Raji (cell line): ENCODE results near the gene FAM120A.

Experiments used
- POLR2A ChIP-seq: IDR thresholded peaks from 2 replicates; pipeline ENCODE4 v1.6.1; 2011; ENCODE audit warnings: low read depth, low read length, control low read depth; ENCODE audit not compliant: insufficient read depth

Gene FAM120A

DNA sequence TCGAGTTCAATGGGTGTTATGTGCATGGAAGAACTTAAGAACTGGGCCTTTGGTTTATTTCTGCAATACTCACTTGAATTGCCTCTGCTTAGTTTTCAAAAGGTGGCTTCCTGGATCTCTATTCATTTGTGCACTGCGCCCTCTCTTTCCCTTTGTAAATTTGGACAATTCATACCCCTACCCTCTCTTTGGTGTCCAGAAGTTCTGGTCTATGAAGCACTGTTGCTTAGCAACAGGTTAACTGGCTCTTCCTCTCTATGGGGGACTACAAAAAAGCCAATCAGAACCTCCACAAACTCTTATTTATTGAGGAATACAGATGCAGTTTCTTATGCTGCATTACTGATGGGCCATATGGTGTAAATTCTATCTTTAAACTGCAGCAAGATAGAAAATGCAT lies 13.5 kb upstream of the FAM120A start:
- no peak for TF ChIP-seq POLR2A

DNA sequence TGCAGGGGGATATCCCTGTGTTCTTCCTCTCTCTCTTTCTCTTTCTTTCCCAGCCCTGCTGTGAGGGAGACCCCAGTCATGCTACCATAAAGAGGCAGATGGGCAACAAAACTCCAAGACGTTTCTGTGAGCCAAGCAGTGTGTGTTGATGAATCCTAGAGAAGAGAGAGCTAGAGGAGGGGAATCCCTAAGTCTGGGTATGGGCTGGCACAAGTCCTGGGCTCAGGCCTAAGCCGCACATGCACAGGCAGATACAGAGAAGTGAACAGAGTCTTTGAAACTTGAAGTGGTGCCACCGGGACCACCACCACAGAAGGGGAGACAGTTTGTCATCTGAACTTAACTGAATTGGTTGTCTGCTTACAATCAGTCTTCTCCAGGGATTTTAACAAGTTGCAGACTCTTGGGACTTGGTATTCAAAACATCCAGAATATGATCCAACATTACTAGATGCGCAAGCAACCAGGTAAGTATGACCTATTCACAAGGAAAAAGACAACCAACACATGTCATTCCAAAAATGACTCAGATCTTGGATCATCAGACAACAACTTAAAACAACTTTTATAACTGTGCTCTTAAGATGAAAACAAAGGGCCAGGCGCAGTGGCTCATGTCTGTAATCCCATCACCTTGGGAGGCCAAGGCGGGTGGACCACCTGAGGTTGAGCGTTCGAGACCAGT lies 10.4 kb upstream of the FAM120A start:
- no peak for TF ChIP-seq POLR2A

DNA sequence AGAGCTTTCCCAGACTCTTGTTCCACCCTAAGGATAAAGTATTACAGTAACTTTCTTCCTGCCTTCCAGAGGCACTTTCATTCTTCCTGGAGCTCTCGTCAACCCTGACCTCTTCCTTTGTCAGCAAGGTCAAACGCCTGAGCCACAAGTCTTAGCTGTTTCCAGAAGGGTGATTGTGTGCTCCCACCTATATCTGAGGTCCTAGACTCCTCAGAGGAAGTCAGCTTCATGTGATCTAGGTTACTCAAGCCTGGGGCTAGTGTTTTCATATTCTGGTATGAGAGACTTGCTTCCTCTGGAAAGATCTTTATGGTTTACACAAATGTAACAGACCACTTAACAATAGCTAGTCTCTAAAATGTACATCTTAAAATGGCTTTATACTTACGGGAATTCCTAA lies 5.4 kb upstream of the FAM120A start:
- no peak for TF ChIP-seq POLR2A

DNA sequence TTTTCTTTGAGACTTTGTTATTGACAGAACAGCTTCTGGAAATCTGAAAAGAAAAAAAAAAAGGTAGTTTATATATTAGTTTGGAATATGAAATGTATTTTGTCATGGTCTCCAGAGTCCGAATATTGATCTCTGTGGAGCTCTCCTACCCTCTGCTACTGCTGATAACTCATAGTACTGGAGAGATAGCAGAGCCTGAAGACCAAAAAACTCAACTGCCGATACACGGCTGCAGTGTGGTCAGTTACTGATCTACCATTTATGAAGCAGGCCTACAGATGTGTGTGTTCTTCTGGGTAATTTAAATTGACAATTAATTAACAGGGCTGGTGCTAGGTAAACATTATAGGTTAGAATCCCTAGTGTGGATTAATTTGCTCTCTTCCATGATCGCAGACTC lies 3.8 kb upstream of the FAM120A start:
- no peak for TF ChIP-seq POLR2A

DNA sequence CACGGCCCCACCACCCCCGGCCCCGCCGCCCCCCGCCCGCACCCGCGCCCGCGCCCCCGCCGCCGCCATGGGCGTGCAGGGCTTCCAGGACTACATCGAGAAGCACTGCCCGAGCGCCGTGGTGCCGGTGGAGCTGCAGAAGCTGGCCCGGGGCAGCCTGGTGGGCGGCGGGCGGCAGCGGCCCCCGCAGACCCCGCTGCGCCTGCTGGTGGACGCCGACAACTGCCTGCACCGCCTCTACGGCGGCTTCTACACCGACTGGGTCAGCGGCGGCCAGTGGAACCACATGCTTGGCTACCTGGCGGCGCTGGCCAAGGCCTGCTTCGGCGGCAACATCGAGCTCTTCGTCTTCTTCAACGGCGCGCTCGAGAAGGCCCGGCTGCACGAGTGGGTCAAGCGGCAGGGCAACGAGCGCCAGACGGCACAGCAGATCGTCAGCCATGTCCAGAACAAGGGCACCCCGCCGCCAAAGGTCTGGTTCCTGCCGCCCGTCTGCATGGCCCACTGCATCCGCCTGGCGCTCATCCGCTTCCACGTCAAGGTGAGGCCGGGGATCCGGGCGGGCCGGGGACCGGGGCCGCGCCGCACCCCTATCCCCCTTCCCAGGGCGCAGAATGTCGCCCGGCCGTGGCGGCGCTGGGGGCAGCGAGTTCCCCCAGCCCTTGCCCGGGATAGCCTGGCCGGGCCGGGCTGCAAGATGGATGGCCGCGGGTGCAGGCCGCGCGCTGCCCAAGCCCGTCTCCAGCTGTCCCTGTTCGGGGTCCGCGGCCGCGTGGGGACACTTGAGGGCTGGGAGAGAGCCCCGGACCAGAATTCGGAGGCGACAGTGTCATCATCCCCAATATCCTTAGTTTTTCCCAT lies 594 bp downstream of the FAM120A start:
- peak; percentile 63 for TF ChIP-seq POLR2A

DNA sequence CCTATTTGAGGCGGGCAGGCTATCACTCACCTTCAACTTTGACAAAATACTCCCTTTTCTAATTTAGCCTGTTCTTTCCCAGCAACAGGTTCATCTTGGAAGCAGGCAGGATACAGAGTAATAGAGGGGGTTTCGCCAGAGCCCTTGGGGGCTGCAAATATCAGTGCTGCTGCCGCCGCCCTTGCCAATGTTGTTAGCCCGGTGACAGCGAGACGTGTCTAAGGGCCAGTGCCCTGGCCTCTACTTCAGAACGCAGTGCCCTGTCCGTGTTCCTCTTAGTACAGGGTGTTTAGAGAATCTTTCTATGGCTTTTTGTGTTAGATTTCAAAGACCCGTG lies 1.2 kb downstream of the FAM120A start:
- no peak for TF ChIP-seq POLR2A

DNA sequence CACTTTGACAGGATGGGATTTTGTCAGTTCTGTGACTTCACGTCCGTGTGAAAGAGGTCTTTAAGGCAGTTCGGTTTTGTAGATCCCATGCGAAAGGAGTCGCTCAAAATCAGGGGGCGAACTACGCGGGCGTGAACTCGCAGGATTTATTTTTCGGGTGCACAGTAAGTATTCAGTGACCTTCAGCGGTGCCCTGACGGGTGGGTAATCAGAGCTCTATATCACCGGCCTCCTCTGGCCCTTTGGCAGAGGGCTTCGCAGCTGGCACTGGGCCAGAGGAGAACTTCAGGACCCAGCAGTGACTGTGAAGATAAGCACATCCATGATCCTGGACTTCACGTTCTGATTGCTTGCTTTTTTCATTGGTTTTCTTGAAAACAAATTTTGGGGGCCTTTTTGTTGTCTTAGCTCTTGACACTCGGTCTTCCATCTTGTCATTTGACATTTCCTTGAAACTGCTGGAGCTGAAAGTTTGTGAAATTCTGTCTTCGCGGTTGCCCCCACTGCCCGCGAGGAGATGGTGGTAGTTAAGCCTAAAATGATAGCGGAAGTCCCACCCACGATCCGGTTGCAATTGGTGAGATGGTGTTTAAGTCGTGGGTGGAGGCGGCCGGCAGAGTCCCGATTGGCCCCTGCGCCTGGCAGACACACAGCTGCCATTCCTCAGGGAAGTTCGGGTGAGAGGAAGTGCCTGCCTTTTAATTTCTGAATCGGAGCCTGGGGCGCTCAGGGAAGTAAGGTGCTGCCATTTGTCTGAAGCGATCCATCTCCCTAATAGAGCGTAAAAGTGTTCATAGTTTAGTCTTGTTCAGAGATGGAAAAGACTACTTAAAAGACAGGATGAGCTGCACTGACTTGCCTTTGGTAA lies 1.8 kb downstream of the FAM120A start, which contains the start of gene FAM120AOS:
Gene FAM120AOS, minus strand, starts transcription at position 535 of the 868 bp plus-strand sequence. CDS start 872 bp downstream, outside the sequence.
- peak; percentile 63 for TF ChIP-seq POLR2A

DNA sequence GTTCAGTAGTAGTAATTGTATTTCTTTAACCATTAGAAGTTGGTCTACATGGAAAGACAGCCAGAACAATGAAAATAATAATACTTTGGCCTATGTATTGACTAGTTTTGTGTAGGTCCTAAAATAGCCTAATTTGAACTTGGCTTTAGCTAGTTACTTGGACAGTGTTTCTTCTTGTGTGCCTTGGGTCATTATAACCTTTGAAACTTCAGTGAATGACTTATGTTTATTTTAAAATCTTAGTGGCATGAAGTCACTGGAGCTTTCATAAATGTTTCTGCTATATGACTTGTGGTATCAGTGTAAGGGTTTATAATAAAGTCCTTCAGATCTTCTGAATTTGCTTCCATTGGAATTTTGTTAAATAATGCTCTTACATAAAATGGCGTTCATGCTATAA lies 4.5 kb downstream of the FAM120A start:
- TF ChIP-seq POLR2A: no peak

DNA sequence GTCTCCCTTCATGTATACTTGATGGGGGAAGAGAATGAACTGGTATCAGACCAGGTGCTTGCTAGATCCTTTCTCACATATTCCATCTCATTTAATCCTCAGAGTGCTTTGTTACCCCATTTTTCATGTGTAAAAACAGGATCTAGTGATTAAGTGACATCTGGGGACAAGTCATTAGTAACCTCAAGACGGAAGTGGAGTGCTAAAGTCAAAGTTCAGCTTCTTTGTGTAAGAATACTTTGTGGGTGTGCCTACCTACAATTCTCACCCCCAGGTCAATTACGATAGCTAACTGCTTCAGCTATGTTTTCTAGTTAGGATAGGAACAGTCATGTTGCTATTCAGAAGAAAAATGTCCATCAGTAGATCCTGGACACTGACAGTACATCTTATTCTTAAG lies 5.0 kb downstream of the FAM120A start:
- no peak for TF ChIP-seq POLR2A

DNA sequence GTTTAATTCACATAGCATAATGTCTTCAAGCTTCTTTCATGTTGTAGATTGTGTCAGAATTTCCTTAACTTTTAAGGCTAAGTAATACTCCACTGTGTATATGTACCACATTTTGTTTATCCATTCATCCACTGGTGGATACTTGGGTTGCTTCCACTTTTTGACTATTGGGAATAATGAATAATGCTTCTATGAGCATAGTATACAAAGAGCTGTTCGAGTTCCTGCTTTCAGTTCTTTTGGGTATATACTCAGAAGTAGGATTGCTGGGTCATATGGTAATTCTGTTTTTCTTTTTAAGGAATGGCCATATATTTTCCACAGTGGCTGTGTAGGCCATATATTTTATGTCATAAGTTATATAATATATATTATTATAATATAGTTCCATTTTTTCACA lies 5.5 kb downstream of the FAM120A start:
- no peak for TF ChIP-seq POLR2A

DNA sequence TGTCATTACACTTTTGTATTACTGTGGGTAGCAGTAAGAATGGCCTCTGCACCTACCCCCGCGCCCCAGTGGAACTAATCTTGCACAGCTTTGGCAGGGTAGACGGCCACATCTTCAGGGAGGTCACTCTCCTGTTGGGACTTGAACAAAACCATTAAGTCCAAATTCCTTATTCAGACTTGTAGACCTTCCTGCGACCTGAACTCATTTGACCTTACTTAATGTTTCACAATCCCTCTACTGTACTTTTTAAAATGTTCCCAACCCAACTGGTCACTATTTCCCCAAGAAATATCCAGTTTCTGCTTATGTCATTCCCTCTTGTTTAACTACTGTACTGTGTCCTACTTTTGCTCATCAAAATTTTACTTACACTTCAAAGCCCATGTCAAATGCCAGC lies 7.2 kb downstream of the FAM120A start:
- TF ChIP-seq POLR2A: no peak

DNA sequence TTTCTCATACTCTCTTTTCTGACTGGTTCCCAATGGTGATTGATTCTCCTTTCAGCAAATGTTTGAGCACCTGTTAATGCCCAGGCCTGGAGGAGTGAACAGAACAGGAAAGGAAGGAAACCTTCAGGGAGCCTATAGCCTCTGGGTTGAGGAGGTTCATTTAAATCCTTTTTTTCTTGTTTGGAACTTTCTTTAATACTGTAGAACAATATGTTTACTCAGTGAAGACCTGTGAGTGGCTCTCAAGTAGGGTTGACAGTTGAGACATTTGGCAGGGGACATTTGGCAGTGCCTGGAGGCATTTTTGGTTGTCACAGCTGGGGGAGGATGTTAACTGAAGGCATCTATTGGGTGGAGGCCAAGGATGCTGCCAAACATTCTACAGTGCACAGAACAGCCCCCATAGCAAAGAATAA lies 8.0 kb downstream of the FAM120A start:
- no peak for TF ChIP-seq POLR2A

DNA sequence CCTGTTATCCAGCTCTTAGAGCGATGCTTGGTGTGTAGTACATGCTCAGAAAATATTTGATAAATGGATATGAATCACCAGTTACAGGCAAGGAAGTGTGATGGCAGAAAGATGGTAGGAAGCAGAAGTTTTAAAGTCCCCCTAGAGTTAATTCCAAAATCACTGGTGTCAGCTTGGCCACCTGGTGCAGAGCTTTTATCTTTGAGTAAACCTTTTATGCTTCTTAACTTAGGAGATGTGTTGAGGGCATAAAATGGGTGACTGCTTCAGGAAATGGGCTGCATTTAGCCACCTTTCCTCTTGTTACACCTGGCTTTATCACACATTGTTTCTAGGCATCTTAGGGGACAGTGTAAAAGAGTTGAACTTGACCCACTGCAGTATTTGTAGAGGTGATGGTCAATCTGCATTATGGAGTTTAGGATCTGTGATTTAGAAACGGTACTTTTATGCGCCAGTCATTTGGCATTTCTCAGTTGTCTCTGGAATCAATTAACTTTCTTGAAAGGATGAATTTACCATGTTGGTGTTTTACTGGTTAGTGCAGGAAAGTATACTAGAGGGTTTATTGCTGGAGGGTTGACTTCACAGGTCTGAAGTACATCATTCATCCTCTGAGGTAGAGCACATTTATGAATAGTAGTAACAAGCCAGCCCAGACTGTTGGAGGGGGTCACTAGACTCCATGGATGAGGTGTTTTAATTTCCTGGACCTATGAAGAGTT lies 9.4 kb downstream of the FAM120A start:
- TF ChIP-seq POLR2A: no peak

DNA sequence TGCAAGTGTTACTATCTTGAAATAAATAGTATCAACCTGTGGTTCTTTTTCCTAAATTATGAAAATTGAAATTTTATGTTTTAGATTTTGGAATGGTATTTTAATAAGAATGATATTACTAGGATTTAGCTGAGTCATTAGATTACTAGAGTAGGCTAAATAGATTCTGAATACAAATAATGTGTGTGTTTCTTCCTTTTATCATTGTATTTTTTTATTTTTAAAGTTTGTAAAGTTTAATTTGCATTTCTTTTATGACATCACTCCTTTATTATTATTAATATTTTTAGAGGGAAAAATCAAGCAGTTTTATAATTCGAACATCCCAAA lies 9.9 kb downstream of the FAM120A start:
- no peak for TF ChIP-seq POLR2A

DNA sequence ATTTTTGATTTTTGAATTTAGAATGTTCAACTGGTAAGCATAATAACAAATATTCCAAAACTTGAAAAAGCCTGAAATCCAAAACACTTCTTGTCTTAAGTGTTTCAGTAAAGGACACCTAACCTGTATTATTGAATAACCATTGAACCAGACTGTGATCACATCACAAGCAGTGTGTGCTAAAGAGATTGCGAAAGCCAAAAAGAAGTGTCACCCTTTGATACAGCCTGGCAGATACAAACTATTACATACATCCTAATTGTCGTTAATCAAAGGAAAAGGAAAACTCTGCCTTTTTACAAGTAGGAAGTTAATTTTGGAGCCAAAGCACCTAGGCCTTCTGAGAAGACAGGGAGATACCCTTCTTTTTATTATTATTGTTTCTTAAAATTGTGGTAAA lies 10.3 kb downstream of the FAM120A start:
- TF ChIP-seq POLR2A: no peak
